T-helper 1 cell treated with Interleukin-12 subunit alpha and Interleukin-12 subunit beta and Interleukin-4 antibody, amounts not matched to agents 30 ng/mL and 1 ng/mL, for 36 hours (primary cell): Measurements from ENCODE around the gene DIPK1C. TPM values are rescaled to one million over a fixed set of nuclear protein-coding genes. Genes with fewer than 3 reads are reported as not detected.

Source experiments
- intact Hi-C: fragments of 100-400 bp; cut with micrococcal nuclease; formaldehyde crosslinking; loops from one replicate; pipeline ENCODE4 v1.15.1; 2024
- total RNA-seq: library from RNA; stranded (reverse); gene quantifications from 2 replicates; pipeline ENCODE4 v1.2.3, GENCODE V29; 2022

Gene DIPK1C
- total RNA-seq, 1 donor from 2014 or later: not detected

- intact Hi-C loops: no loop called here
Observed at GRCh38 chr18:74486119-74486849, 29.2 kb upstream of the DIPK1C start.

DNA sequence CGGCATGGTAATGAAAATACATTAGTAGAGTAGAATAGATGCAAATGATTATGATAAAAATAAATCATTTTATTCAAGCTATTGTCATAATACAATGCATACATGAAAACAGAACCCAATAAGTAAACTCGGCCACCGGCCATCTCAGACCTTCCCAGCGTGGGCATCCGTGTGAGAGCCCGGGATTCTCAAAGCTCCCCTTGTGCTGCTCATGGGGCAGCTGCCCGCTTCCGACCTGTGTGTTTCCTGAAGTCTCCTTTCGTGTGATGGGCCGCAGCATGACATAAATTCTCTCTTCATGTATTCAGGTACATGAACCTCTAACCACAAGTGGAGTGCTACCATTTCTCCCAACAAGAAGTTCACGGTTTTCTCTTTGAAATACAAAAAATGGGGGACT, 25.6 kb upstream of the DIPK1C start:
- intact Hi-C loops: no loop called here

- intact Hi-C loops: no loop called here
Observed at GRCh38 chr18:74480149-74480651, 23.1 kb upstream of the DIPK1C start.

- intact Hi-C loops: no loop called here
Observed at GRCh38 chr18:74479486-74480148, 22.5 kb upstream of the DIPK1C start.

GRCh38 chr18:74478880-74479279, 21.8 kb upstream of the DIPK1C start:
- intact Hi-C loops: no loop called here

- intact Hi-C loops: no loop called here
Observed at GRCh38 chr18:74478316-74478715, 21.2 kb upstream of the DIPK1C start.

DNA sequence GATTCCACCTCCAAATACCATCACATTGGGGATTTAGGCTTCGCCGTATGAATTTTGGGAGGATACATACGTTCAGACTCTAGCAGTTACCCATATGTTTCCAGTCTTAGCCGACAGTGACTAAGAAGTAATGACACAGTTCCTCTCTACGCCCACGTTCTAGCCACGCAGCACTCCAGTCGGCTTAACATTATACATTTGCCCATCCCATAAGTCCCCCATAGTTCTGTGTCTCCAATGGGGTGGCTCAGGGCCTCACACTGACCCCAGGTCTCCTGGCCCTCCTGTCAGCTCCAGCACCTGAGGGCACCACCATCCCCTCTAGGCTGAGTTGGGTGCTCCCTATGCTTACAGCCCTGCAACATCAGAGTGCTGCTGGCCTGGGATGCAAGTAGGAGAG, 20.7 kb upstream of the DIPK1C start:
- intact Hi-C loops: no loop called here

DNA sequence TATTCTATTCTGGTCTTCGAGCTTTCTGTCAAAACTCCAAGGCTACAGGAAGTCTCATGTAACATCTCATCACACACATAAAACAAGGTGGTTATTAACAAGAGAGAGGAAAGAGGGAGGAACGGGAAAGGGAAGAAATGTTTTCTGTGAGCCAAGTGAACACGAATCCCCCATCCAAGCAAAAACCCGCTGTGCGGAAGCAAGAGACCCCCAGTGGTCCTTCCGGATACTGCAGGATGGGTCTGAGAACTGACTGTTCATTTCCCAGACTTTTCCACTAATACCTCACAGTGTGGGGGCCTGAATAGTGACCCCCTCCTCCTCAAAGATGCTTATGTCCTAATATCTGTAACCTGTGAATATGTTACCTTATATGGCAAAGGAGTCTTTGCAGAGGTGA, 19.0 kb upstream of the DIPK1C start:
- intact Hi-C loops: no loop called here

DNA sequence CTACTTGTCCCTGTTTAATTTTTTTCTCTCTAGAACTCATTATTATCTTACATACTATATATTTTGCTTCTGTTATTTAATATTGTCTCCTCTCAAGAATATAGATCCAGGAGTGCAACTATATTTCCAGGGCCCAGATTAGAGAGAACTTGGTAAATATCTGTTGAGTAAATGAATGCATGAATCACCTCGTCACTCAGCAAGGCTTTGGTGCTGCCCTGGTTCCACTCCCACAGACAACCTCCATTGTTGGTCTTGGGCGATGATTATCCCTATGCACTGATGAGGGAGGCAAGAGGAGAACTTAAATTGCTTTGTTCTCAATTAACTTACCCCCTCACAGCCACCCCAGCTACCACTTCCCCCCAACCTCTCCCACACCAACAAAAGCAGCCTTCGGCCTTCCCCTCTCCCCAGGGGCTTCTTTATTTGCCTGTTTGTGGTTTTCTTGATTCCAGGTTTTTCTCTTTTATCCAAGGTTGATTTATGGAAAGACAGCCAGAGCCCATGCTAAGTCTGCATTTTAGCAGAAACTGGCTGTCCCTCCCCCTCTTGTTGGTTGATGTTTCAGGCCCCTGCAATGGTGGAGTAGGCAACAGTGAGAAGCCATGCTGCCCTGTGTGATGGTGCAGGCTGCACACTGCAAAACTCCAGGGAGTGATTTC, 17.0 kb upstream of the DIPK1C start:
- intact Hi-C loops: no loop called here

DNA sequence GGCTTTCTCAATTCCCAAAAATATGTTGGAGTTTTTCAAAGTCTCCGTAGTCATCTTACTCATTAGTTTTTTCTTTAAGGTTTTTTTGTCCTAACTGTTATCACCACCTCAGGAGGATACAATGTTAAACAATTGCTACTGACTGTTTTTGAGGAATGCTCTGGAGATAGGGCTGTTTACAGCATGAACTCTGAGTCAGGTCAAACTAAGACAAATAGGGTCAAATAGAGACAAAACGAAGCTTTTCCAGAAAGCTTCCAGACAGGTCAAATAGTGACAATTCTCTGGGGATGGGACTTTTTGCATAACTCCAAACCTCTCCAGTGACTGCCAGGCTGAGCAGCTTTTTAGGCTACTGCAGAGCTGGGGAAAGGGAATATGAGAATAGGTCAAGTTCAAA, 15.2 kb upstream of the DIPK1C start:
- intact Hi-C loops: no loop called here

DNA sequence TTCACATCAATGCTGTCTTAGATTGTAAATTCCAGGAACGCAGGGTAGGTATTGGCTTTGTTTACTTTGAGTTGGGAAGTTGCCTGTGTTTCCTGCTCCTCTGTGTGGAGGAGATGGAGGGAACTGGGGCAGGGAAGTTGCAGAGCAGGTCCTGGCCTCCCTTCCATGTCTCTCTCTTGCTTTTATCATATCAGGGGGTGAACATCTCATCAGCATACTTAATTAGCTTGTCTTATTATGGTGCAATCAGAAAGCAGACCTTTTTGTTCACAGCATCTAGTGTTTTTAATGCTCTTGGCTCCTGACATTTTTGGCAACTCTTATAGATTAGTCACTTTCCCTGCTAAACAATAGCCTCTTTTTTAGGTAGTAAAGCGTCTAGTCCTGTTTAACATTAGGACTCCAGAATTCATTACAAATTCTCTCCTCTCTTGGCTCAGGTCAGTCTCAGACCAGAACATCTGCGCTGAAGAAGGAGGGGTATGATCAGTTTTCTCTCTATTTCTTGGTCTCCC, 11.5 kb upstream of the DIPK1C start:
- intact Hi-C loops: no loop called here

DNA sequence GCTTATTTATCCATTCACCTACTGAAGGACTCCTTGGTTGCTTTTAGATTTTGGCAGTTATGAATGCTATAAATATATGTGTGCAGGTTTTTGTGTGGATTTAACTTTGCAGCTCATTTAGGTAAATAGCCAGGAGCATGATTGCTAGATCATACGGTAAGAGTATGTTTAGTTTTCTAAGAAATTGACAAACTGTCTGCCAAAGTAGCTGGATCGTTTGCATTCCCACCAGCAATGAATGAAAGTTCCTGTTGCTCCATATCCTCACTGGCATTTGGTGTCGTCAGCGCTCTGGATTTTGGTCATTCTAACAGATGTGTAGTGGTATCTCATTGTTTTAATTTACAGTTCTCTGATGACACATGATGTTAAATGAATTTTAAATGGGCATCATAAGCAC, 8.7 kb upstream of the DIPK1C start:
- intact Hi-C loops: no loop called here

DNA sequence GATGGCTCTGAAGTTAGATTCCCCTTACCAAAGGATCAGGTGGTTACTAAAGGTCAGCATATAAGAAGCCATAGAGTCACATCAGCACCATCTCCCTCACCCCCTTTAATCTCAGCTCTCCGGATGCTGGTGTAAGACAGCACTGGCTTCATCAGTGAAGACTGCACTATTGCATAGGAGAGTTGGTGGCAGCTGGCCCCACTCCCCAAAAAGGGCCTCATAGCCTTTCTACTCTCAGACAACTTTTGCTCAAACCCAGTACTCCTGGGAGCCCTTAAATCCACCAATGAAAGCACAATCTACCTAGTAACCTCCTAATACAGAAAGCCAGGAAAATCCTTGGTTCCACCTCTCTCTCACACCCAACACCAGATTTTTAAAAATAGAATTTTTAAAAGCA, 6.9 kb upstream of the DIPK1C start:
- intact Hi-C loops: no loop called here

GRCh38 chr18:74463254-74463653, 6.1 kb upstream of the DIPK1C start:
- intact Hi-C loops: no loop called here

DNA sequence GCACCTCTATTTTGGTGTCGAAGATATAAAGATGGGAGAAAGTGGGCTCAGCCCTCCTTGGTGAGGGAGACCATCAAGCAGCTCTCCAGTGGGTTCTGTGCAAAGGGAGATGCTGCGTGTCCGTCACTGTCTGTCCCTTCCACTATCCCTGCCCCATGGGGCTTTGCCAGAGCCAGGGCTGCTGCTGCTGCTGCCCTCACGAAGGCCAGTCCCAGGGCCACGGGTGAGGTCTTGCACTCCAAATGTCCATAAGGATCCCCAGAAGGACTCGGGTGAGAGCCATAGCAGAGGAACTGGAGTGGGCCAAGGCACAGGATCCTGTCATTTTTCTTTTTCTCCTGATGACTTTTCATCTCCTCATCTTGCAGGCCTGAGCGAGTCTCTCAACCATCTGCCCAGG, 3.7 kb upstream of the DIPK1C start:
- intact Hi-C loops: no loop called here

DNA sequence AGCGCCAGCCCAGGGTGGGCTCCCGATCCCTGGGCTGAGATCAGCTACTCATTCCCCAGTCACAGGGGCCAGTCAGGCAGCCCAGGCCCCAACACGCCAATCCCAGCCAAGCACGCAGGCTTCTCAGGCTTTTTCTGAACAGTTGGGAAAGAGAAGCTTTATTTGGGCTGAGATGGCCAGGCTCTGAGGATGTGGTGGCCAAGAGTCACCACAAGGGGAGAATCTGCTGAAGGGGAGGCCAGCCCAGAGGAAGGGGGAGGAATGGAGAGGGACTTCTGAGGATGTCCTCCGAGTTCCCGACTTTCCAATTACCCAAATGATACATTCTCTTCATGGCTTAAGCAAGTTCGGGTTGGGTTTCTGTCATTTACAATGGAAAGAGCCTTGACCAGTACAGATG, 2.8 kb upstream of the DIPK1C start:
- intact Hi-C loops: no loop called here

GRCh38 chr18:74457725-74458421, 765 bp upstream of the DIPK1C start:
- intact Hi-C loops: no loop called here

GRCh38 chr18:74456349-74457042, 612 bp downstream of the DIPK1C start:
- intact Hi-C loops: no loop called here

DNA sequence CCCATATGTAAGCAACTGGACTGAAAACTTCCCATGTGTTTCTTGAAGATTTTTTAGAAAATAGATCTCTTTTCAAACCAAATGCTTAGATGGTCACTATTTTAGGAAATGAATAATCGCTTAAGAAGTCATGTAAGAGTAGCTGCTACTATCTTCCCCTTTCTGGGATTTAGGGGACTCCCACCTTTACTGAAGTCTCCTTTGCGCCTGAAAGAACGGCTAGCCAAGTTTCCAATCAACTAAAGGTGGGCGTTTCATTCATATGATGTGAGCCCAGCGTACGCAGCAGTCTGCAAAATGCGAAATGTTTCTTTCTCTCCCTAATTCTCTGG, 1.1 kb downstream of the DIPK1C start:
- intact Hi-C loops: no loop called here

DNA sequence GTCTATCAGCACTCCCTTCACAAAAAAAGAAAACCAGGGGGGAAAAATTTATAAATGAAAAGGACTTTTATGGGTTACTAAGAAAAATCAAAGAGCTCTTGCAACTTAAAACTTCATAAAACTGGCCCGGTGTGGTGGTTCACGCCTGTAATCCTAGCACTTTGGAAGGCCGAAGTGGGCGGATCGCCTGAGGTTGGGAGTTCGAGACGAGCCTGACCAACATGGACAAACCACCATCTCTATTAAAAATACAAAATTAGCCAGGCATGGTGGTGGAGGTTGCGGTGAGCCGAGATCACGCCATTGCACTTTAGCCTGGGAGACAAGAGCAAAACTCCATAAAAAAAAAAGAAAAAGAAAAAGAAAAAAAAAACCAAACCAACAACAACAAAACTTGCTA, 1.7 kb downstream of the DIPK1C start:
- intact Hi-C loops: no loop called here

- intact Hi-C loops: no loop called here
Observed at GRCh38 chr18:74454279-74454751, 2.8 kb downstream of the DIPK1C start.
